Lower leg skin (tissue), 4 donors: ENCODE results near the gene TBC1D22A. TPM values are rescaled to one million over a fixed set of nuclear protein-coding genes. Genes with fewer than 3 reads are reported as not detected.

Experiments
- DNase-seq, 2 donors: peaks; one replicate each; pipeline ENCODE4 v3.0.0-alpha.2; 2019; ENCODE audit warnings: low spot score in 2 of 2
- H3K4me3 ChIP-seq: fragments of 200-600 bp; sonication (generic); 2 replicates; pipeline ENCODE4 v1.5.1; 2017; ENCODE audit warnings: mild to moderate bottlenecking, low read depth; ENCODE audit not compliant: poor library complexity, severe bottlenecking
- CTCF ChIP-seq, 3 donors: fragments of 450-650 bp; IDR thresholded peaks; one replicate each; pipeline ENCODE4 v1.5.1; 2016; ENCODE audit warnings: antibody characterized with exemption in 3 of 3, mild to moderate bottlenecking in 3 of 3, moderate library complexity in 2 of 3
- POLR2A ChIP-seq, 2 donors: fragments of 450-650 bp; IDR thresholded peaks; one replicate each; pipeline ENCODE4 v1.6.1; 2016 to 2017; ENCODE audit warnings: antibody characterized with exemption in 2 of 2, mild to moderate bottlenecking in 1 of 2, moderate library complexity in 1 of 2
- WGBS, 2 donors: methylation state at CpG; one replicate each; pipeline ENCODE4 v1.1.5; 2018; 5-methylcytosine and 5-hydroxymethylcytosine counted together
- intact Hi-C: fragments of 100-400 bp; cut with DNase I; formaldehyde crosslinking; loops from one replicate; pipeline ENCODE4 v1.15.0; 2023; ENCODE audit warnings: low total_unique reads
- total RNA-seq, 4 donors: library from RNA; depleted of rRNA; stranded (reverse); fragments of >200 nt; gene quantifications; one replicate each; pipeline ENCODE4 v1.1.0, GENCODE V29; 2016

TBC1D22A gene
- total RNA-seq, 4 donors from 2014 or later, result 21.8 to 32.3 (median 31.6) TPM

- DNase-seq, result peak in 1 of 2 donors; percentile 46
- intact Hi-C loops, result no loop called here
- H3K4me3 ChIP-seq, result no peak overlapping the region
- 90 to 93% methylated on average over 9 of the region's 9 CpGs for WGBS, 2 donors
- TF ChIP-seq CTCF (IDR thresholded peaks at IDR 0.05) (no peak), POLR2A (IDR thresholded peaks at IDR 0.05) (no peak)
These were observed 424.9 kb downstream of the TBC1D22A start for GRCh38 chr22:47187176-47187957.

GRCh38 chr22:47188261-47189055 is 426.0 kb downstream of the TBC1D22A start:
- DNase-seq, result peak in 1 of 2 donors; percentile 68

GRCh38 chr22:47189056-47189916 is 426.8 kb downstream of the TBC1D22A start:
- WGBS, 2 donors, result 86 to 89% methylated on average over 28 to 35 of the region's 35 CpGs

More at GRCh38 chr22:47188261-47189055, 426.0 kb downstream of the TBC1D22A start:
- intact Hi-C loops, result no loop called here
- 77 to 82% methylated on average over 17 of the region's 17 CpGs for WGBS, 2 donors
- H3K4me3 ChIP-seq, result no peak overlapping the region
- no peak for TF ChIP-seq CTCF (IDR thresholded peaks at IDR 0.05)

GRCh38 chr22:47190276-47190956 is 428.0 kb downstream of the TBC1D22A start:
- intact Hi-C loops, result no loop called here
- TF ChIP-seq POLR2A (IDR thresholded peaks at IDR 0.05) (no peak), CTCF (IDR thresholded peaks at IDR 0.05) (no peak)
- peak in 1 of 2 donors; percentile 75 for DNase-seq
- H3K4me3 ChIP-seq, result no peak overlapping the region
- WGBS, 2 donors, result 84% methylated on average over 23 of the region's 23 CpGs

More at GRCh38 chr22:47189056-47189916, 426.8 kb downstream of the TBC1D22A start:
- intact Hi-C loops, result no loop called here
- TF ChIP-seq POLR2A (IDR thresholded peaks at IDR 0.05) (no peak), CTCF (IDR thresholded peaks at IDR 0.05) (no peak)
- no peak overlapping the region for H3K4me3 ChIP-seq
- peak in 1 of 2 donors; percentile 79 for DNase-seq
